HG03432 (cell line): ENCODE results near the gene GMDS.

Experiments
- ATAC-seq: cut with Tn5 transposase; IDR thresholded peaks from one replicate; pipeline ENCODE4 v1.9.1; 2021; ENCODE audit warnings: mild to moderate bottlenecking, moderate library complexity; ENCODE audit not compliant: unreplicated experiment

Gene GMDS

GRCh38 chr6:2181567-2181966, 63.8 kb downstream of the GMDS start:
- ATAC-seq = no peak

GRCh38 chr6:2179950-2180349, 65.5 kb downstream of the GMDS start:
- ATAC-seq = no peak

GRCh38 chr6:2179241-2179640, 66.2 kb downstream of the GMDS start:
- ATAC-seq = no peak

- ATAC-seq = no peak
Observed at GRCh38 chr6:2178125-2178524, 67.3 kb downstream of the GMDS start.

GRCh38 chr6:2175825-2176224, 69.6 kb downstream of the GMDS start:
- ATAC-seq = no peak

GRCh38 chr6:2173203-2173961, 72.0 kb downstream of the GMDS start:
- no peak for ATAC-seq

GRCh38 chr6:2171728-2172127, 73.7 kb downstream of the GMDS start:
- ATAC-seq = no peak

GRCh38 chr6:2168480-2168879, 76.9 kb downstream of the GMDS start:
- no peak for ATAC-seq

- ATAC-seq = no peak
Observed at GRCh38 chr6:2166717-2167116, 78.7 kb downstream of the GMDS start.

- ATAC-seq = no peak
Observed at GRCh38 chr6:2165286-2165685, 80.1 kb downstream of the GMDS start.

GRCh38 chr6:2164481-2164880, 80.9 kb downstream of the GMDS start:
- no peak for ATAC-seq

GRCh38 chr6:2162079-2162445, 83.3 kb downstream of the GMDS start:
- no peak for ATAC-seq

- no peak for ATAC-seq
Observed at GRCh38 chr6:2158596-2159271, 86.7 kb downstream of the GMDS start.

- ATAC-seq = peak; percentile 62
Observed at GRCh38 chr6:2157441-2158127, 87.8 kb downstream of the GMDS start.

- no peak for ATAC-seq
Observed at GRCh38 chr6:2155206-2155605, 90.2 kb downstream of the GMDS start.

GRCh38 chr6:2149361-2150006, 95.9 kb downstream of the GMDS start:
- ATAC-seq = no peak

- no peak for ATAC-seq
Observed at GRCh38 chr6:2148748-2149147, 96.7 kb downstream of the GMDS start.

GRCh38 chr6:2147766-2148448, 97.5 kb downstream of the GMDS start:
- ATAC-seq = no peak

GRCh38 chr6:2147261-2147660, 98.1 kb downstream of the GMDS start:
- no peak for ATAC-seq

- ATAC-seq = no peak
Observed at GRCh38 chr6:2144210-2144609, 101.2 kb downstream of the GMDS start.
